K562 (cell line): Measurements from ENCODE around the gene ECSIT. TPM values are rescaled to one million over a fixed set of nuclear protein-coding genes. Genes with fewer than 3 reads are reported as not detected.

Experiments used
- NBN ChIP-seq: fragments of 450-650 bp; IDR thresholded peaks from 2 replicates; pipeline ENCODE4 v1.6.1; 2016; ENCODE audit warnings: low read depth, mild to moderate bottlenecking
- PURB ChIP-seq: sonication (generic); formaldehyde crosslinking; IDR thresholded peaks from 2 replicates; pipeline ENCODE4 v1.9.0; 2021; ENCODE audit warnings: low read depth, mild to moderate bottlenecking, missing genetic modification reagents
- SRSF3 ChIP-seq: fragments of 200-400 bp; formaldehyde crosslinking; IDR thresholded peaks from 2 replicates; pipeline ENCODE4 v1.6.1; 2016; ENCODE audit warnings: mild to moderate bottlenecking, low read length, moderate library complexity; ENCODE audit not compliant: insufficient read depth
- ZEB2 ChIP-seq: fragments of 450-650 bp; IDR thresholded peaks from 2 replicates; pipeline ENCODE4 v1.6.1; 2016
- ZNF175 ChIP-seq: fragments of 200-800 bp; sonication (Bioruptor generic); IDR thresholded peaks from 2 replicates; pipeline ENCODE4 v1.6.1; 2016; ENCODE audit warnings: low read depth, mild to moderate bottlenecking, missing genetic modification characterization, missing compliant biosample characterization
- ZNF354B ChIP-seq: fragments of 250-450 bp; sonication (Bioruptor Pico); IDR thresholded peaks from 2 replicates; pipeline ENCODE4 v1.4.0; 2020
- ZNF707 ChIP-seq: fragments of 250-450 bp; sonication (Bioruptor Pico); conservative IDR thresholded peaks from 2 replicates; pipeline ENCODE4 v1.8.0; 2022; ENCODE audit warnings: inconsistent platforms, mild to moderate bottlenecking, moderate library complexity
- polyA plus RNA-seq, 8 experiments: library from polyadenylated mRNA; depleted of rRNA in 4 of 8; stranded (reverse) in 5 of 8; unstranded in 3 of 8; fragments of >200 nt; fragmentation: Nextera tagmentation in 2 of 8; fragmentation: Illumina TruSeq in 1 of 8; extraction: Ambion mirVana in 2 of 8; extraction: Trizol in 1 of 8; gene quantifications; 2 replicates each; pipeline versions ENCODE4 v1.2.1 to v1.2.3, GENCODE V29; 2011 to 2014; ENCODE audit warnings: inconsistent platforms in 1 of 8, missing spikeins in 1 of 8
- total RNA-seq, 7 experiments: library from RNA; depleted of rRNA in 6 of 7; stranded (reverse); fragments of >200 nt in 6 of 7; fragmentation: Illumina TruSeq in 2 of 7; extraction: Trizol in 2 of 7; gene quantifications; 2 replicates each; pipeline versions ENCODE4 v1.2.1 to v1.2.3, GENCODE V29; 2011 to 2021; ENCODE audit warnings: low replicate concordance in 1 of 7
- TF ChIP-seq, protein P1 (sequence below): sonication (generic); formaldehyde crosslinking; IDR thresholded peaks from 2 replicates; pipeline ENCODE4 v1.8.0; 2023; ENCODE audit warnings: mild to moderate bottlenecking, missing genetic modification reagents
- TF ChIP-seq, protein P2 (sequence below): fragments of 450-650 bp; IDR thresholded peaks from 2 replicates; pipeline ENCODE4 v1.6.1; 2017; ENCODE audit warnings: antibody characterized with exemption, mild to moderate bottlenecking
- TF ChIP-seq, protein P3 (sequence below): fragments of 200-400 bp; formaldehyde crosslinking; IDR thresholded peaks from 2 replicates; pipeline ENCODE4 v1.6.1; 2017; ENCODE audit warnings: mild to moderate bottlenecking, low read depth, low read length, moderate library complexity
- TF ChIP-seq, protein P4 (sequence below): sonication (generic); formaldehyde crosslinking; IDR thresholded peaks from 2 replicates; pipeline ENCODE4 v1.8.0; 2023; ENCODE audit warnings: missing genetic modification reagents, mild to moderate bottlenecking, borderline replicate concordance

The ECSIT gene
- total and polyA plus RNA-seq, 9 of the 15 experiments (the other 6 are each of a cell fraction or from before 2014, with no cell fraction given): 1.1 to 82.5 (median 43.9) TPM

DNA sequence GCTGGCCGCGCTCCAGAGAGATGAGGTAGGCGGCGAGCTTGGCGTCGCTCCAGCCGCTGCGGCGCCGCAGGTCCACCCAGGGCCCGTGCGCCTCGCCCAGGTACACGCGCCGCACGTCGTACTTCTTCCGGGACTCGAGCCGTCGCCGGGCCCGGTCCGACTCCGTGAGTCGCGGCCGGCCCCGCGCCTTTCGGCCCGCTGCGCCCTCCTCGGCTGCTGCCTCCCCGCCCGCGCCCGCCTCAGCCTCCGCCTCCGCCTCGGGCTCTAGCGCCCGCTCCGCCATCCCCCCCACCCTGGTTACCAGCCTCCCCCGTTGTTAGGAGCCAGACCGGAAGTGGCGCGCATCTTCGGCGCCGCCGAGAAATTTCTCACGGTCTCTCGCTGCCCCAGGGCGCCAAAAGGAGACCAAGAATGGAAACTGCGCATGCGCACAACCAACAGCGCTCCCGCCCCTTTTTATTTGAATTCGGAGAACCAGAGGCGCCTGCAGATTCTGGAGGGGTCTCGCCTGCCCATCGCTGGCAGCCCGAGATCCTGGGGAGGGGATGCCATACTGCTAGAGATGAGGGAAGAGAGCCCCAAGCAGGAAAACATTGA is 23.3 kb downstream of the ECSIT start, which contains the start of gene ZNF653 (continued):
- TF ChIP-seq, protein P1, sequence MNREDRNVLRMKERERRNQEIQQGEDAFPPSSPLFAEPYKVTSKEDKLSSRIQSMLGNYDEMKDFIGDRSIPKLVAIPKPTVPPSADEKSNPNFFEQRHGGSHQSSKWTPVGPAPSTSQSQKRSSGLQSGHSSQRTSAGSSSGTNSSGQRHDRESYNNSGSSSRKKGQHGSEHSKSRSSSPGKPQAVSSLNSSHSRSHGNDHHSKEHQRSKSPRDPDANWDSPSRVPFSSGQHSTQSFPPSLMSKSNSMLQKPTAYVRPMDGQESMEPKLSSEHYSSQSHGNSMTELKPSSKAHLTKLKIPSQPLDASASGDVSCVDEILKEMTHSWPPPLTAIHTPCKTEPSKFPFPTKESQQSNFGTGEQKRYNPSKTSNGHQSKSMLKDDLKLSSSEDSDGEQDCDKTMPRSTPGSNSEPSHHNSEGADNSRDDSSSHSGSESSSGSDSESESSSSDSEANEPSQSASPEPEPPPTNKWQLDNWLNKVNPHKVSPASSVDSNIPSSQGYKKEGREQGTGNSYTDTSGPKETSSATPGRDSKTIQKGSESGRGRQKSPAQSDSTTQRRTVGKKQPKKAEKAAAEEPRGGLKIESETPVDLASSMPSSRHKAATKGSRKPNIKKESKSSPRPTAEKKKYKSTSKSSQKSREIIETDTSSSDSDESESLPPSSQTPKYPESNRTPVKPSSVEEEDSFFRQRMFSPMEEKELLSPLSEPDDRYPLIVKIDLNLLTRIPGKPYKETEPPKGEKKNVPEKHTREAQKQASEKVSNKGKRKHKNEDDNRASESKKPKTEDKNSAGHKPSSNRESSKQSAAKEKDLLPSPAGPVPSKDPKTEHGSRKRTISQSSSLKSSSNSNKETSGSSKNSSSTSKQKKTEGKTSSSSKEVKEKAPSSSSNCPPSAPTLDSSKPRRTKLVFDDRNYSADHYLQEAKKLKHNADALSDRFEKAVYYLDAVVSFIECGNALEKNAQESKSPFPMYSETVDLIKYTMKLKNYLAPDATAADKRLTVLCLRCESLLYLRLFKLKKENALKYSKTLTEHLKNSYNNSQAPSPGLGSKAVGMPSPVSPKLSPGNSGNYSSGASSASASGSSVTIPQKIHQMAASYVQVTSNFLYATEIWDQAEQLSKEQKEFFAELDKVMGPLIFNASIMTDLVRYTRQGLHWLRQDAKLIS (CRISPR knock-in tag): no peak
- TF ChIP-seq ZNF707 (CRISPR knock-in tag) (no peak), PURB (CRISPR knock-in tag) (no peak), ZNF175 (no peak), ZEB2 (no peak), NBN (peak; percentile 56; the same call in 1 of the 2 replicates), ZNF354B (CRISPR knock-in tag) (no peak), SRSF3 (no peak)
- TF ChIP-seq, protein P2, sequence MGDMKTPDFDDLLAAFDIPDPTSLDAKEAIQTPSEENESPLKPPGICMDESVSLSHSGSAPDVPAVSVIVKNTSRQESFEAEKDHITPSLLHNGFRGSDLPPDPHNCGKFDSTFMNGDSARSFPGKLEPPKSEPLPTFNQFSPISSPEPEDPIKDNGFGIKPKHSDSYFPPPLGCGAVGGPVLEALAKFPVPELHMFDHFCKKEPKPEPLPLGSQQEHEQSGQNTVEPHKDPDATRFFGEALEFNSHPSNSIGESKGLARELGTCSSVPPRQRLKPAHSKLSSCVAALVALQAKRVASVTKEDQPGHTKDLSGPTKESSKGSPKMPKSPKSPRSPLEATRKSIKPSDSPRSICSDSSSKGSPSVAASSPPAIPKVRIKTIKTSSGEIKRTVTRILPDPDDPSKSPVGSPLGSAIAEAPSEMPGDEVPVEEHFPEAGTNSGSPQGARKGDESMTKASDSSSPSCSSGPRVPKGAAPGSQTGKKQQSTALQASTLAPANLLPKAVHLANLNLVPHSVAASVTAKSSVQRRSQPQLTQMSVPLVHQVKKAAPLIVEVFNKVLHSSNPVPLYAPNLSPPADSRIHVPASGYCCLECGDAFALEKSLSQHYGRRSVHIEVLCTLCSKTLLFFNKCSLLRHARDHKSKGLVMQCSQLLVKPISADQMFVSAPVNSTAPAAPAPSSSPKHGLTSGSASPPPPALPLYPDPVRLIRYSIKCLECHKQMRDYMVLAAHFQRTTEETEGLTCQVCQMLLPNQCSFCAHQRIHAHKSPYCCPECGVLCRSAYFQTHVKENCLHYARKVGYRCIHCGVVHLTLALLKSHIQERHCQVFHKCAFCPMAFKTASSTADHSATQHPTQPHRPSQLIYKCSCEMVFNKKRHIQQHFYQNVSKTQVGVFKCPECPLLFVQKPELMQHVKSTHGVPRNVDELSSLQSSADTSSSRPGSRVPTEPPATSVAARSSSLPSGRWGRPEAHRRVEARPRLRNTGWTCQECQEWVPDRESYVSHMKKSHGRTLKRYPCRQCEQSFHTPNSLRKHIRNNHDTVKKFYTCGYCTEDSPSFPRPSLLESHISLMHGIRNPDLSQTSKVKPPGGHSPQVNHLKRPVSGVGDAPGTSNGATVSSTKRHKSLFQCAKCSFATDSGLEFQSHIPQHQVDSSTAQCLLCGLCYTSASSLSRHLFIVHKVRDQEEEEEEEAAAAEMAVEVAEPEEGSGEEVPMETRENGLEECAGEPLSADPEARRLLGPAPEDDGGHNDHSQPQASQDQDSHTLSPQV: no peak
- TF ChIP-seq, protein P3, sequence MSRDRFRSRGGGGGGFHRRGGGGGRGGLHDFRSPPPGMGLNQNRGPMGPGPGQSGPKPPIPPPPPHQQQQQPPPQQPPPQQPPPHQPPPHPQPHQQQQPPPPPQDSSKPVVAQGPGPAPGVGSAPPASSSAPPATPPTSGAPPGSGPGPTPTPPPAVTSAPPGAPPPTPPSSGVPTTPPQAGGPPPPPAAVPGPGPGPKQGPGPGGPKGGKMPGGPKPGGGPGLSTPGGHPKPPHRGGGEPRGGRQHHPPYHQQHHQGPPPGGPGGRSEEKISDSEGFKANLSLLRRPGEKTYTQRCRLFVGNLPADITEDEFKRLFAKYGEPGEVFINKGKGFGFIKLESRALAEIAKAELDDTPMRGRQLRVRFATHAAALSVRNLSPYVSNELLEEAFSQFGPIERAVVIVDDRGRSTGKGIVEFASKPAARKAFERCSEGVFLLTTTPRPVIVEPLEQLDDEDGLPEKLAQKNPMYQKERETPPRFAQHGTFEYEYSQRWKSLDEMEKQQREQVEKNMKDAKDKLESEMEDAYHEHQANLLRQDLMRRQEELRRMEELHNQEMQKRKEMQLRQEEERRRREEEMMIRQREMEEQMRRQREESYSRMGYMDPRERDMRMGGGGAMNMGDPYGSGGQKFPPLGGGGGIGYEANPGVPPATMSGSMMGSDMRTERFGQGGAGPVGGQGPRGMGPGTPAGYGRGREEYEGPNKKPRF: no peak
- TF ChIP-seq, protein P4, sequence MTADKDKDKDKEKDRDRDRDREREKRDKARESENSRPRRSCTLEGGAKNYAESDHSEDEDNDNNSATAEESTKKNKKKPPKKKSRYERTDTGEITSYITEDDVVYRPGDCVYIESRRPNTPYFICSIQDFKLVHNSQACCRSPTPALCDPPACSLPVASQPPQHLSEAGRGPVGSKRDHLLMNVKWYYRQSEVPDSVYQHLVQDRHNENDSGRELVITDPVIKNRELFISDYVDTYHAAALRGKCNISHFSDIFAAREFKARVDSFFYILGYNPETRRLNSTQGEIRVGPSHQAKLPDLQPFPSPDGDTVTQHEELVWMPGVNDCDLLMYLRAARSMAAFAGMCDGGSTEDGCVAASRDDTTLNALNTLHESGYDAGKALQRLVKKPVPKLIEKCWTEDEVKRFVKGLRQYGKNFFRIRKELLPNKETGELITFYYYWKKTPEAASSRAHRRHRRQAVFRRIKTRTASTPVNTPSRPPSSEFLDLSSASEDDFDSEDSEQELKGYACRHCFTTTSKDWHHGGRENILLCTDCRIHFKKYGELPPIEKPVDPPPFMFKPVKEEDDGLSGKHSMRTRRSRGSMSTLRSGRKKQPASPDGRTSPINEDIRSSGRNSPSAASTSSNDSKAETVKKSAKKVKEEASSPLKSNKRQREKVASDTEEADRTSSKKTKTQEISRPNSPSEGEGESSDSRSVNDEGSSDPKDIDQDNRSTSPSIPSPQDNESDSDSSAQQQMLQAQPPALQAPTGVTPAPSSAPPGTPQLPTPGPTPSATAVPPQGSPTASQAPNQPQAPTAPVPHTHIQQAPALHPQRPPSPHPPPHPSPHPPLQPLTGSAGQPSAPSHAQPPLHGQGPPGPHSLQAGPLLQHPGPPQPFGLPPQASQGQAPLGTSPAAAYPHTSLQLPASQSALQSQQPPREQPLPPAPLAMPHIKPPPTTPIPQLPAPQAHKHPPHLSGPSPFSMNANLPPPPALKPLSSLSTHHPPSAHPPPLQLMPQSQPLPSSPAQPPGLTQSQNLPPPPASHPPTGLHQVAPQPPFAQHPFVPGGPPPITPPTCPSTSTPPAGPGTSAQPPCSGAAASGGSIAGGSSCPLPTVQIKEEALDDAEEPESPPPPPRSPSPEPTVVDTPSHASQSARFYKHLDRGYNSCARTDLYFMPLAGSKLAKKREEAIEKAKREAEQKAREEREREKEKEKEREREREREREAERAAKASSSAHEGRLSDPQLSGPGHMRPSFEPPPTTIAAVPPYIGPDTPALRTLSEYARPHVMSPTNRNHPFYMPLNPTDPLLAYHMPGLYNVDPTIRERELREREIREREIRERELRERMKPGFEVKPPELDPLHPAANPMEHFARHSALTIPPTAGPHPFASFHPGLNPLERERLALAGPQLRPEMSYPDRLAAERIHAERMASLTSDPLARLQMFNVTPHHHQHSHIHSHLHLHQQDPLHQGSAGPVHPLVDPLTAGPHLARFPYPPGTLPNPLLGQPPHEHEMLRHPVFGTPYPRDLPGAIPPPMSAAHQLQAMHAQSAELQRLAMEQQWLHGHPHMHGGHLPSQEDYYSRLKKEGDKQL (CRISPR knock-in tag): no peak
